Heart left ventricle (tissue), 13 donors: ENCODE measurements around the gene XK.

Experiments
- POLR2A ChIP-seq, 2 donors: fragments of 450-650 bp; IDR thresholded peaks; one replicate each; pipeline ENCODE4 v1.6.1; 2017; ENCODE audit warnings: antibody characterized with exemption in 2 of 2, mild to moderate bottlenecking in 2 of 2, moderate library complexity in 2 of 2
- TF ChIP-seq, protein P1 (sequence below), 12 donors: fragments of 200-600 bp; sonication (generic) in 4 of 12; IDR thresholded peaks; one replicate each; pipeline versions ENCODE4 v1.5.0 to v1.8.0; 2018 to 2022; ENCODE audit warnings: antibody characterized with exemption in 12 of 12, mild to moderate bottlenecking in 5 of 12
- donor health status: ischemic (EF 13 %, LVEDD 7.1; RV severe dilation, severe dysfunction).
- donor health status: DM: no; HTN: yes; CAD: no.
- donor health status: DM: no; HTN: no; CAD: no.
- donor health status: ischemic (EF 25% LVEDD 6.9; RV normal size, moderate dysfunction).
- donor health status: ischemic (EF 25% LVEDD 5.7; RV mildly dilated, moderate dysfunction).
- donor health status: ischemic (EF 35%, LVEDD 5.7; RV mildly dilated, moderate dysfunction).
- donor health status: nonischemic (EF 11% LVEDD 7.7; RV severe dilation, severe dysfunction).
- donor health status: DM: yes; HTN: yes; CAD: no.
- donor health status: PGD.
- donor health status: ischemic (EF 29% LVEDD 5.4; RV normal size, mild dysfunction).
- donor health status: nonischemic (EF 23%, LVEDD 6.1; RV moderate dilation, normal function).

DNA sequence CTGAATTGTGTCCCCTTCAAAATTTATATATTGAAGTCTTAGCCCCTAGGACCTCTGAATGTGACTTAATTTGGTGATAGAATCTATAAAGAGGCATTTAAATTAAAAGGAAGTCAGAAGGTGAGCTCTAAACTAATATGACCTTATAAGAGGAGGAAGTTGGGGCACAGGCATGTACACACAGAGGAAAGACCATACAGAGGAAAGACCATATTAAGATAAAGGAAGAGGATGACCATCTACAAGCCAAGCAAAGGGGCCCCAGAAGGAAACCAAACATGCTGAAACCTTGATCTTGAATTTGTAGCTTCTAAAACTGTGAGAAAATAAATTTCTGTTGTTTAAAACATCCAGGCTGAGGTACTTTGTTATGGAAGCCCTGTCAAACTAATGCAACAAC is 67.3 kb downstream of the XK start:
- TF ChIP-seq, protein P1, sequence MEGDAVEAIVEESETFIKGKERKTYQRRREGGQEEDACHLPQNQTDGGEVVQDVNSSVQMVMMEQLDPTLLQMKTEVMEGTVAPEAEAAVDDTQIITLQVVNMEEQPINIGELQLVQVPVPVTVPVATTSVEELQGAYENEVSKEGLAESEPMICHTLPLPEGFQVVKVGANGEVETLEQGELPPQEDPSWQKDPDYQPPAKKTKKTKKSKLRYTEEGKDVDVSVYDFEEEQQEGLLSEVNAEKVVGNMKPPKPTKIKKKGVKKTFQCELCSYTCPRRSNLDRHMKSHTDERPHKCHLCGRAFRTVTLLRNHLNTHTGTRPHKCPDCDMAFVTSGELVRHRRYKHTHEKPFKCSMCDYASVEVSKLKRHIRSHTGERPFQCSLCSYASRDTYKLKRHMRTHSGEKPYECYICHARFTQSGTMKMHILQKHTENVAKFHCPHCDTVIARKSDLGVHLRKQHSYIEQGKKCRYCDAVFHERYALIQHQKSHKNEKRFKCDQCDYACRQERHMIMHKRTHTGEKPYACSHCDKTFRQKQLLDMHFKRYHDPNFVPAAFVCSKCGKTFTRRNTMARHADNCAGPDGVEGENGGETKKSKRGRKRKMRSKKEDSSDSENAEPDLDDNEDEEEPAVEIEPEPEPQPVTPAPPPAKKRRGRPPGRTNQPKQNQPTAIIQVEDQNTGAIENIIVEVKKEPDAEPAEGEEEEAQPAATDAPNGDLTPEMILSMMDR (IDR thresholded peaks at IDR 0.05) = no peak
- TF ChIP-seq POLR2A (IDR thresholded peaks at IDR 0.05) = no peak
